K562 (cell line): ENCODE measurements around the gene METTL25B. TPM values are rescaled to one million over a fixed set of nuclear protein-coding genes. Genes with fewer than 3 reads are reported as not detected.
A peak's percentile ranks its signal among the peaks of the same experiment; 100 is the strongest.

Experiments used
- BRCA1 ChIP-seq, 2 experiments: fragments of 450-650 bp in 1 of 2; sonication (generic) in 1 of 2; formaldehyde crosslinking in 1 of 2; IDR thresholded peaks; 2 replicates each; pipeline versions ENCODE4 v1.5.0 to v1.6.1; 2017 to 2020; ENCODE audit warnings: mild to moderate bottlenecking in 1 of 2, missing genetic modification reagents in 1 of 2
- CREB3 ChIP-seq: fragments of 450-650 bp; conservative IDR thresholded peaks from 2 replicates; pipeline ENCODE4 v1.6.1; 2016; ENCODE audit warnings: missing genetic modification characterization, low read depth, mild to moderate bottlenecking, missing compliant biosample characterization, moderate library complexity
- MAZ ChIP-seq, 2 experiments: fragments of 450-650 bp in 1 of 2; sonication (generic) in 1 of 2; formaldehyde crosslinking; IDR thresholded peaks in 1 of 2; conservative IDR thresholded peaks in 1 of 2; 2 replicates each; pipeline versions ENCODE4 v1.4.0 to v1.5.0; 2020; ENCODE audit warnings: mild to moderate bottlenecking in 1 of 2, missing genetic modification reagents in 1 of 2
- NR4A1 ChIP-seq, 2 experiments: fragments of 250-450 bp in 1 of 2; fragments of 450-650 bp in 1 of 2; sonication (Bioruptor Pico) in 1 of 2; IDR thresholded peaks; 2 replicates each; pipeline versions ENCODE4 v1.4.0 to v1.6.1; 2016 to 2020; ENCODE audit warnings: mild to moderate bottlenecking in 2 of 2, missing compliant biosample characterization in 1 of 2, missing genetic modification characterization in 1 of 2, moderate library complexity in 1 of 2
- PHF8 ChIP-seq: fragments of 200-600 bp; sonication (generic); IDR thresholded peaks from 2 replicates; pipeline ENCODE4 v1.6.1; 2012; ENCODE audit warnings: mixed run types, mild to moderate bottlenecking, inconsistent platforms, low read length, moderate library complexity, borderline replicate concordance
- ZBTB12 ChIP-seq: fragments of 250-450 bp; sonication (Bioruptor Pico); IDR thresholded peaks from 2 replicates; pipeline ENCODE4 v1.4.0; 2020
- ZNF174 ChIP-seq: fragments of 250-450 bp; sonication (Bioruptor Pico); IDR thresholded peaks from 2 replicates; pipeline ENCODE4 v1.4.0; 2020; ENCODE audit warnings: mild to moderate bottlenecking
- polyA plus RNA-seq, 8 experiments: library from polyadenylated mRNA; depleted of rRNA in 4 of 8; stranded (reverse) in 5 of 8; unstranded in 3 of 8; fragments of >200 nt; fragmentation: Nextera tagmentation in 2 of 8; fragmentation: Illumina TruSeq in 1 of 8; extraction: Ambion mirVana in 2 of 8; extraction: Trizol in 1 of 8; gene quantifications; 2 replicates each; pipeline versions ENCODE4 v1.2.1 to v1.2.3, GENCODE V29; 2011 to 2014; ENCODE audit warnings: inconsistent platforms in 1 of 8, missing spikeins in 1 of 8
- total RNA-seq, 7 experiments: library from RNA; depleted of rRNA in 6 of 7; stranded (reverse); fragments of >200 nt in 6 of 7; fragmentation: Illumina TruSeq in 2 of 7; extraction: Trizol in 2 of 7; gene quantifications; 2 replicates each; pipeline versions ENCODE4 v1.2.1 to v1.2.3, GENCODE V29; 2011 to 2021; ENCODE audit warnings: low replicate concordance in 1 of 7
- TF ChIP-seq, protein P1 (sequence below): fragments of 450-650 bp; IDR thresholded peaks from 2 replicates; pipeline ENCODE4 v1.6.1; 2016; ENCODE audit warnings: low read depth
- TF ChIP-seq, protein P2 (sequence below), 2 experiments: IDR thresholded peaks; 2 replicates each; pipeline ENCODE4 v1.6.1; 2011; ENCODE audit warnings: borderline replicate concordance in 1 of 2, control low read depth in 1 of 2, low read depth in 1 of 2, low read length in 1 of 2, mild to moderate bottlenecking in 1 of 2, mixed read lengths in 1 of 2, moderate library complexity in 1 of 2; ENCODE audit not compliant: insufficient read depth in 1 of 2, insufficient read length in 1 of 2, poor library complexity in 1 of 2, severe bottlenecking in 1 of 2; ENCODE audit errors: extremely low read depth in 1 of 2
- TF ChIP-seq, protein P3 (sequence below): fragments of 450-650 bp; formaldehyde crosslinking; conservative IDR thresholded peaks from 2 replicates; pipeline ENCODE4 v1.4.0; 2022; ENCODE audit warnings: mild to moderate bottlenecking, missing genetic modification characterization

Gene METTL25B
- total and polyA plus RNA-seq, 9 of the 15 experiments (the other 6 are each of a cell fraction or from before 2014, with no cell fraction given), result 7.7 to 48.3 (median 33.1) TPM

GRCh38 chr1:156740741-156741480, 12.6 kb downstream of the METTL25B start, which contains the start of gene MRPL24 (continued):
- TF ChIP-seq, protein P1, sequence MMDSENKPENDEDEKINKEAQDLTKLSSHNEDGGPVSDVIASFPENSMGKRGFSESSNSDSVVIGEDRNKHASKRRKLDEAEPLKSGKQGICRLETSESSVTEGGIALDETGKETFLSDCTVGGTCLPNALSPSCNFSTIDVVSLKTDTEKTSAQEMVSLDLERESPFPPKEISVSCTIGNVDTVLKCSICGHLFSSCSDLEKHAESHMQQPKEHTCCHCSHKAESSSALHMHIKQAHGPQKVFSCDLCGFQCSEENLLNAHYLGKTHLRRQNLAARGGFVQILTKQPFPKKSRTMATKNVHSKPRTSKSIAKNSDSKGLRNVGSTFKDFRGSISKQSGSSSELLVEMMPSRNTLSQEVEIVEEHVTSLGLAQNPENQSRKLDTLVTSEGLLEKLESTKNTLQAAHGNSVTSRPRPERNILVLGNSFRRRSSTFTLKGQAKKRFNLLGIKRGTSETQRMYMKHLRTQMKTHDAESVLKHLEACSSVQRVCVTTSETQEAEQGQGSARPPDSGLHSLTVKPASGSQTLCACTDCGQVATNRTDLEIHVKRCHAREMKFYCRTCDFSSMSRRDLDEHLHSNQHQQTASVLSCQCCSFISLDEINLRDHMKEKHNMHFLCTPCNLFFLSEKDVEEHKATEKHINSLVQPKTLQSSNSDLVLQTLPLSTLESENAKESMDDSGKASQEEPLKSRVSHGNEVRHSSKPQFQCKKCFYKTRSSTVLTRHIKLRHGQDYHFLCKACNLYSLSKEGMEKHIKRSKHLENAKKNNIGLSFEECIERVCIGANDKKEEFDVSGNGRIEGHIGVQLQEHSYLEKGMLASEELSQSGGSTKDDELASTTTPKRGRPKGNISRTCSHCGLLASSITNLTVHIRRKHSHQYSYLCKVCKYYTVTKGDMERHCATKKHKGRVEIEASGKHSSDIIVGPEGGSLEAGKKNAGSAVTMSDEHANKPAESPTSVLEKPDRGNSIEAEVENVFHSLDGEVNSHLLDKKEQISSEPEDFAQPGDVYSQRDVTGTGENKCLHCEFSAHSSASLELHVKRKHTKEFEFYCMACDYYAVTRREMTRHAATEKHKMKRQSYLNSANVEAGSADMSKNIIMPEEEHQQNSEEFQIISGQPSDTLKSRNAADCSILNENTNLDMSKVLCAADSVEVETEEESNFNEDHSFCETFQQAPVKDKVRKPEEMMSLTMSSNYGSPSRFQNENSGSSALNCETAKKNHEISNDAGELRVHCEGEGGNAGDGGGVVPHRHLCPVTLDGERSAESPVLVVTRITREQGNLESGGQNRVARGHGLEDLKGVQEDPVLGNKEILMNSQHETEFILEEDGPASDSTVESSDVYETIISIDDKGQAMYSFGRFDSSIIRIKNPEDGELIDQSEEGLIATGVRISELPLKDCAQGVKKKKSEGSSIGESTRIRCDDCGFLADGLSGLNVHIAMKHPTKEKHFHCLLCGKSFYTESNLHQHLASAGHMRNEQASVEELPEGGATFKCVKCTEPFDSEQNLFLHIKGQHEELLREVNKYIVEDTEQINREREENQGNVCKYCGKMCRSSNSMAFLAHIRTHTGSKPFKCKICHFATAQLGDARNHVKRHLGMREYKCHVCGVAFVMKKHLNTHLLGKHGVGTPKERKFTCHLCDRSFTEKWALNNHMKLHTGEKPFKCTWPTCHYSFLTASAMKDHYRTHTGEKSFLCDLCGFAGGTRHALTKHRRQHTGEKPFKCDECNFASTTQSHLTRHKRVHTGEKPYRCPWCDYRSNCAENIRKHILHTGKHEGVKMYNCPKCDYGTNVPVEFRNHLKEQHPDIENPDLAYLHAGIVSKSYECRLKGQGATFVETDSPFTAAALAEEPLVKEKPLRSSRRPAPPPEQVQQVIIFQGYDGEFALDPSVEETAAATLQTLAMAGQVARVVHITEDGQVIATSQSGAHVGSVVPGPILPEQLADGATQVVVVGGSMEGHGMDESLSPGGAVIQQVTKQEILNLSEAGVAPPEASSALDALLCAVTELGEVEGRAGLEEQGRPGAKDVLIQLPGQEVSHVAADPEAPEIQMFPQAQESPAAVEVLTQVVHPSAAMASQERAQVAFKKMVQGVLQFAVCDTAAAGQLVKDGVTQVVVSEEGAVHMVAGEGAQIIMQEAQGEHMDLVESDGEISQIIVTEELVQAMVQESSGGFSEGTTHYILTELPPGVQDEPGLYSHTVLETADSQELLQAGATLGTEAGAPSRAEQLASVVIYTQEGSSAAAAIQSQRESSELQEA, result 0 out of 2 replicates have a peak, but pooled peaks have one; percentile 53
- TF ChIP-seq, protein P2, sequence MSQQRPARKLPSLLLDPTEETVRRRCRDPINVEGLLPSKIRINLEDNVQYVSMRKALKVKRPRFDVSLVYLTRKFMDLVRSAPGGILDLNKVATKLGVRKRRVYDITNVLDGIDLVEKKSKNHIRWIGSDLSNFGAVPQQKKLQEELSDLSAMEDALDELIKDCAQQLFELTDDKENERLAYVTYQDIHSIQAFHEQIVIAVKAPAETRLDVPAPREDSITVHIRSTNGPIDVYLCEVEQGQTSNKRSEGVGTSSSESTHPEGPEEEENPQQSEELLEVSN (IDR thresholded peaks at IDR 0.05; ENCODE audit: borderline replicate concordance in 1 of 2, extremely low read depth in 1 of 2, insufficient read depth in 1 of 2, insufficient read length in 1 of 2, low read depth in 1 of 2, low read length in 1 of 2, poor library complexity in 1 of 2, severe bottlenecking in 1 of 2), result peak; percentile 88 to 94
- TF ChIP-seq NR4A1 (CRISPR knock-in tag; IDR thresholded peaks at IDR 0.05), result no peak
- TF ChIP-seq NR4A1 (tag; IDR thresholded peaks at IDR 0.05), result no peak; the same call in 1 of the 2 replicates
- TF ChIP-seq, protein P3, sequence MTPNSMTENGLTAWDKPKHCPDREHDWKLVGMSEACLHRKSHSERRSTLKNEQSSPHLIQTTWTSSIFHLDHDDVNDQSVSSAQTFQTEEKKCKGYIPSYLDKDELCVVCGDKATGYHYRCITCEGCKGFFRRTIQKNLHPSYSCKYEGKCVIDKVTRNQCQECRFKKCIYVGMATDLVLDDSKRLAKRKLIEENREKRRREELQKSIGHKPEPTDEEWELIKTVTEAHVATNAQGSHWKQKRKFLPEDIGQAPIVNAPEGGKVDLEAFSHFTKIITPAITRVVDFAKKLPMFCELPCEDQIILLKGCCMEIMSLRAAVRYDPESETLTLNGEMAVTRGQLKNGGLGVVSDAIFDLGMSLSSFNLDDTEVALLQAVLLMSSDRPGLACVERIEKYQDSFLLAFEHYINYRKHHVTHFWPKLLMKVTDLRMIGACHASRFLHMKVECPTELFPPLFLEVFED (CRISPR knock-in tag), result peak; percentile 48; the same call in 1 of the 2 replicates
- TF ChIP-seq MAZ (CRISPR knock-in tag; conservative IDR thresholded peaks at IDR 0.05 in 1 of 2, IDR thresholded peaks at IDR 0.05 in 1 of 2), result peak; percentile 83 to 88
- 0 out of 2 replicates have a peak, but pooled peaks have one; percentile 24 for TF ChIP-seq CREB3
- peak; percentile 57 for TF ChIP-seq ZBTB12 (CRISPR knock-in tag)
- no peak for TF ChIP-seq BRCA1 (IDR thresholded peaks at IDR 0.05)
- TF ChIP-seq BRCA1 (CRISPR knock-in tag; IDR thresholded peaks at IDR 0.05), result 0 out of 2 replicates have a peak, but pooled peaks have one; percentile 55
- peak; percentile 85; the same call in 1 of the 2 replicates for TF ChIP-seq ZNF174 (CRISPR knock-in tag)
- TF ChIP-seq PHF8, result peak; percentile 87; the same call in 1 of the 2 replicates
